LNCaP clone FGC (cell line): ENCODE data around the gene FOXN3.

Source experiments
- DNase-seq: peaks from one replicate; pipeline ENCODE4 v3.0.0-alpha.2; 2011; ENCODE audit warnings: low read depth
- H3K4me3 ChIP-seq: 2 replicates; pipeline ENCODE4 v1.5.1; 2011; ENCODE audit warnings: mild to moderate bottlenecking, low read depth, low read length, control low read depth
- TF ChIP-seq, protein P1 (sequence below): IDR thresholded peaks from 2 replicates; pipeline ENCODE4 v1.5.1; 2012; ENCODE audit warnings: mild to moderate bottlenecking; ENCODE audit not compliant: control insufficient read depth, insufficient read depth; ENCODE audit errors: extremely low read depth

FOXN3 gene

DNA sequence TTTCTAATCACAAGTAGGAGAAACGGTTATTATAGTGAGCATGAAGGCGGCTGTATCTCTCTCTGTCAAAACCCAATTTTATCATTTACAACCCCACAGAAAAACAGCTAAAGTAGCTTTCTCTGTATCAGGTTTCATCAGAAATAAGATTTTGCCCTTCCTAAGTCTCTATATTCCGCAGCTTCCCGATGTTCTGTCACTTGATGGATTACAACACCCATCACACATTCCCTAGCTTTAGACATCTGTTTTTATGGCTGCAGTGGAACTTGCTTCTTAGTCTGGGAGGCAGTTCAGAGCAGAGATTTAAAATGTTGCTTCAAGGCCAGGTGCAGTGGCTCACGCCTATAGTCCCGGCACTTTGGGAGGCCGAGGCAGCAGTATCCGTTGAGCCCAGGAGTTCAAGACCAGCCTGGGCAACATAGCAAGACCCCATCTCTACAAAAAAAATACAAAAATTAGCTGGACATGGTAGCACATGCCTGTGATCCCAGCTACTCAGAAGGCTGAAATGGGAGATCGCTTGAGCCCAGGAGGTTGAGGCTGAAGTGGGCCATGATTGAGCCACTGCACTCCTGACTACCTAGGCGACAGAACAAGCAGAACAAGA is 27.6 kb upstream of the FOXN3 start:
- H3K4me3 ChIP-seq: no peak overlapping the region
- DNase-seq: no peak
- TF ChIP-seq, protein P1, sequence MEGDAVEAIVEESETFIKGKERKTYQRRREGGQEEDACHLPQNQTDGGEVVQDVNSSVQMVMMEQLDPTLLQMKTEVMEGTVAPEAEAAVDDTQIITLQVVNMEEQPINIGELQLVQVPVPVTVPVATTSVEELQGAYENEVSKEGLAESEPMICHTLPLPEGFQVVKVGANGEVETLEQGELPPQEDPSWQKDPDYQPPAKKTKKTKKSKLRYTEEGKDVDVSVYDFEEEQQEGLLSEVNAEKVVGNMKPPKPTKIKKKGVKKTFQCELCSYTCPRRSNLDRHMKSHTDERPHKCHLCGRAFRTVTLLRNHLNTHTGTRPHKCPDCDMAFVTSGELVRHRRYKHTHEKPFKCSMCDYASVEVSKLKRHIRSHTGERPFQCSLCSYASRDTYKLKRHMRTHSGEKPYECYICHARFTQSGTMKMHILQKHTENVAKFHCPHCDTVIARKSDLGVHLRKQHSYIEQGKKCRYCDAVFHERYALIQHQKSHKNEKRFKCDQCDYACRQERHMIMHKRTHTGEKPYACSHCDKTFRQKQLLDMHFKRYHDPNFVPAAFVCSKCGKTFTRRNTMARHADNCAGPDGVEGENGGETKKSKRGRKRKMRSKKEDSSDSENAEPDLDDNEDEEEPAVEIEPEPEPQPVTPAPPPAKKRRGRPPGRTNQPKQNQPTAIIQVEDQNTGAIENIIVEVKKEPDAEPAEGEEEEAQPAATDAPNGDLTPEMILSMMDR: no peak

DNA sequence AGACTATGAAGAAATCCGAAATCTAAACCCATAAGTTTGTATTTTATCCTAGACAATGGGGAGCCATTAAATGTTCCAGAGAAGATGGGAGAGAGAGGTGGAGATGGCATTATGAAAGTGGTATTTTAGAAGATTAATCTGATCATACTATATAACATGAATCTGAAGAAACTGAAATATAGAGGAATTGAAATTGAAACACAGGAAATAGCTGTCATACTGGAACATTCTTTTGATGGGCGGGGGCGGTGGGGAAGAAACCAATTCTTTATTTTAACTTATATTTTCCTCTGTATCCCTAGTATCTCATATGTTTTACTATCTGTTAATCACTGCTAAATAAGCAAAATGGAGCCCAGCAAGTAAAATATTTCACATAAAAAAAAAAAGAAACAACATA is 27.0 kb upstream of the FOXN3 start:
- TF ChIP-seq, protein P1: no peak
- DNase-seq: no peak
- no peak overlapping the region for H3K4me3 ChIP-seq

DNA sequence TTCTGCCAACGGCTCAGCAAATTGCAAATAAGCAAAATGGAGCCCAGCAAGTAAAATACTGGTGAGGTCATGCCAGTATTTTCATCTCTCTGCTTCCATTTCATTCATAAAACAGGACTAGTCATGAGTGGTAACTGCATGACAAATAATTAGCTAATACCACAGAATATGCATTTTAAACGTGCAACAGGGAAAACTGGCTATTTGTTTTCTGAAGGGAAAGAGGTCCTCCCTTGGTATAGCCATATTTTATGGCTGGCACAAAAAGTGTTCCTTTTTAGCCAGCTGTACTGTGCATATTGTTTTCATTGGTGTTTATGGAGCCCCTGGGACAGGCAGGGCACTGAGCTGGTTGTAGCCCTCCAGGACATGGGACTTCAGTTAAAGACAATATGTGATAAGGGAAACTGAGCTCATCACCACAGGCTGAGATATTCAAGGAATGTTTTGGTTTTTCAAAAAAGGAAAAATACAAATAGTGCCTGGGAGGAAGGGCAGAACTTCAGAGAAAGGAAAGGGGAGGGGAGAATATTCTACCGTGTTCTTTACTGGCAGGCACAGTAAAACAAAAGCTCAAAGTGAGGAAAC is 26.1 kb upstream of the FOXN3 start:
- no peak overlapping the region for H3K4me3 ChIP-seq
- TF ChIP-seq, protein P1: no peak
- no peak for DNase-seq

DNA sequence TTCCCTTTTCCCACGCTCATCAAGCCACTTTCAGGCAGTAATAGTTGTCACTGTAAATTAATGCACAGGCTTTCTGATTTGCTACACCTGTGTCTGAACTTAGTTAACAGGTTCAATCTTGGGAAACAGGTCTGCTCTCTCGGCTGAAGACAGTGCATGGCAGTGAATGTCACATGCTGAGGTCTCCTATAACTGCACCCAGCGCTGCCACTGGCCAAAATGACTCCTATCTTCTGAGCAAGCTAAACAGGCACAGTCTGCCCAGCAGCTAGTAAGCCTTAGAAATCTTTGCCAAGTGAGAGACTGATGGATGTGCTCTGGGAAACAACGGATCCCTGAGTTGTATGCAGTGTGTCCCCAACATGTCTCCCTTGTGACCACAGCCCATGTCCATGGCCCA is 25.2 kb upstream of the FOXN3 start:
- no peak overlapping the region for H3K4me3 ChIP-seq
- no peak for DNase-seq
- TF ChIP-seq, protein P1: no peak

DNA sequence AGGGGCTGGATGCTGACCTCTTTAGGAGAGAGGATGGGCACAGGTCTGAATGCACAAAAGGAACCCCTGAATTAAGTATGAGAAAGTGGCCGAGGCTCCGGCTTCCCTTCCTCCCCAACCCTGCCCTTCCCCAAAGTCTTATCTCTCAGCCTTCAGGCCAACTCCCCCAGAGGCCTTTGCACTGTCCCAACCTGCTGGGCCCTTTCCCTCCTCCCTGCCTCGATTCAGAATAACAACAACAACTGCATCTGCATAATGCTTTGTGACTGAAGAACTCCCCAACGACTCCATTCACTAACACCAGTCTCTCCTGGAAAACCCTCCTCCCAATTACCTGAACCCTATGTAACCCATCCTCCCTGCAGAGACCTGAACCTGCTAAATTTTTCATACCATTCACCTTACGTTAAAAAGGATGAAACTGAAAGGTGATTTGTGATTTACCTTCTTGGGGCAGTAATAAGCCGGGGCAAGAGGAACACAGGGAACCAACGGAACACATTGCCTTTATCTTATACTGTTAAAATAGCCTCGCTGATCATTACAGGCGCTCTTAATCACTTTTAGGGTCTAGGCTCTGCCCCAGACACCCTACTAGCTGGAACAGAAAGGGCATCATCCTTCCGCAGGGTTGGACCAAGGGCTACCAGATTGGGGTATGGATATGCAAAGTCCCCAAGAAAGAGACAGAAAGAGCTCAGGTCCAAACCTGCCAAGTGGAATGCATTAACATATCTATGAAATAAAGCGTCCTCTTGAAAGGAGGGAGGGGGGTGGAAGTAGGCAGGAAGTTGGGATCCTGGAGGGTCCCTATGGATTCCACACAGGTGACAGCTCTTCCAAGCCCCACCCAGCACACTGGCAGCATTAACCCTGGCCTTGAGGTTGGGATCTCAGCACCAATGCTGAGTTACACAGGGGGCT is 24.2 kb upstream of the FOXN3 start:
- no peak overlapping the region for H3K4me3 ChIP-seq
- TF ChIP-seq, protein P1: no peak
- DNase-seq: no peak

DNA sequence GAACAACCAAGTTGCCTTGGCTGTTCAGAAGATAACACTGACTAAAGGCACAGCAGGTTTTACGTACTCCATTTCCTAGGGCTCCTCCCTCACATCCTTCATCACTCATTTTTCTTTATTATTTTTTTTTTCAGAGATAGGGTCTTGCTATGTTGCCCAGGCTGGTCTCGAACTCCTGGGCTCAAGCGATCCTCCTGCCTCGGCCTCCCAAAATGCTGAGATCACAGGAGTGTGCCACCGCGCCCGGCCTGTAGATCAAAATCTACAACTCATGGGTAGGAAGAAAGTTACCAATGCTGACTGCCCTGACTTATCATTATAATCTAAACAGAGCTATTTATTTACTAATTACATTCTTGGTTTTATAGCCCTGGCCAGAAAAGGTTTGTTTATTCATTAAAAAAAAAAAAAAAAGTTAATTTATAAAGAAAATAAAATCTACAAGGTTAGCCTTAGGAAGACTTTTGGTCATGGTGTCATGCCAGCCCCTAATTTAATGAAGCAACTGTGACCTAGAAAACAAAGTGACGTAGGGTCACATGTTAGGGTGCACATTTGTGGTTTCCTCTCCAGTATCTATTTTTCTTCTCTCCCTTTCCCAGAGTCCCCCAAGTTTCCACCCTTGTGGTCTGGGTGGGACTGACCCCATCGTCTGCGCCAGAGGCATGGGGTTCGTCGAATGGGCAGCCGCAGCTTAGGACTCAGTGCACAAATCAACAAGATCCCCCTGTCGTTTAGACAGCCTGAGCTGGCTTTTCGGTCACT is 19.0 kb upstream of the FOXN3 start:
- no peak for DNase-seq
- TF ChIP-seq, protein P1: no peak
- H3K4me3 ChIP-seq: no peak overlapping the region
